GM12875 (cell line): Measurements from ENCODE around the gene ARMC8.

Experiments
- H3K4me3 ChIP-seq: one replicate; pipeline ENCODE4 v1.5.1; 2011; ENCODE audit warnings: low read depth, low read length, control low read depth
- TF ChIP-seq, protein P1 (sequence below): IDR thresholded peaks from 2 replicates; pipeline ENCODE4 v1.5.1; 2011; ENCODE audit warnings: low read depth, mild to moderate bottlenecking, control low read depth, inconsistent platforms, low read length, moderate library complexity, borderline replicate concordance; ENCODE audit not compliant: insufficient read depth

The ARMC8 gene

DNA sequence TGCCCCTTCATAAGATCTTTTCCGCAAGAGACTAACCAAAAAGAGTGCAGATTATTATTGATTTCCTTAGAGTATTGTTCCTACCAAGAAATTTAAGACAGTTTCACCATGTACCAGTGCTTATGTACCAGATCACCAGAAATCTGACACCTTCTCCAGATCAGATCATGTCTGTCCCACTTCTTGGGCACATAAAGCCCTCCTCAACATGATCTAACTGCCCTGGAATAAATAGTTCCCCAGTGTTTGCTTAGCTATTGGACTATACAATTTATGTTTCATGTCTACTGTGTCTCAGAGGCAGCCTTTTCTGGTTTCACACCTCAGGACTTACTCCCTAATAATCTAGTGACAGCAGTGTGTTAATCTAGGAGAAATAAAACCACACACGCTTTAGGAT, 95.7 kb downstream of the ARMC8 start:
- H3K4me3 ChIP-seq = no peak overlapping the region
- TF ChIP-seq, protein P1, sequence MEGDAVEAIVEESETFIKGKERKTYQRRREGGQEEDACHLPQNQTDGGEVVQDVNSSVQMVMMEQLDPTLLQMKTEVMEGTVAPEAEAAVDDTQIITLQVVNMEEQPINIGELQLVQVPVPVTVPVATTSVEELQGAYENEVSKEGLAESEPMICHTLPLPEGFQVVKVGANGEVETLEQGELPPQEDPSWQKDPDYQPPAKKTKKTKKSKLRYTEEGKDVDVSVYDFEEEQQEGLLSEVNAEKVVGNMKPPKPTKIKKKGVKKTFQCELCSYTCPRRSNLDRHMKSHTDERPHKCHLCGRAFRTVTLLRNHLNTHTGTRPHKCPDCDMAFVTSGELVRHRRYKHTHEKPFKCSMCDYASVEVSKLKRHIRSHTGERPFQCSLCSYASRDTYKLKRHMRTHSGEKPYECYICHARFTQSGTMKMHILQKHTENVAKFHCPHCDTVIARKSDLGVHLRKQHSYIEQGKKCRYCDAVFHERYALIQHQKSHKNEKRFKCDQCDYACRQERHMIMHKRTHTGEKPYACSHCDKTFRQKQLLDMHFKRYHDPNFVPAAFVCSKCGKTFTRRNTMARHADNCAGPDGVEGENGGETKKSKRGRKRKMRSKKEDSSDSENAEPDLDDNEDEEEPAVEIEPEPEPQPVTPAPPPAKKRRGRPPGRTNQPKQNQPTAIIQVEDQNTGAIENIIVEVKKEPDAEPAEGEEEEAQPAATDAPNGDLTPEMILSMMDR = no peak

- TF ChIP-seq, protein P1 = no peak
- no peak overlapping the region for H3K4me3 ChIP-seq
Measured at GRCh38 chr3:138284079-138284478, 97.0 kb downstream of the ARMC8 start.

DNA sequence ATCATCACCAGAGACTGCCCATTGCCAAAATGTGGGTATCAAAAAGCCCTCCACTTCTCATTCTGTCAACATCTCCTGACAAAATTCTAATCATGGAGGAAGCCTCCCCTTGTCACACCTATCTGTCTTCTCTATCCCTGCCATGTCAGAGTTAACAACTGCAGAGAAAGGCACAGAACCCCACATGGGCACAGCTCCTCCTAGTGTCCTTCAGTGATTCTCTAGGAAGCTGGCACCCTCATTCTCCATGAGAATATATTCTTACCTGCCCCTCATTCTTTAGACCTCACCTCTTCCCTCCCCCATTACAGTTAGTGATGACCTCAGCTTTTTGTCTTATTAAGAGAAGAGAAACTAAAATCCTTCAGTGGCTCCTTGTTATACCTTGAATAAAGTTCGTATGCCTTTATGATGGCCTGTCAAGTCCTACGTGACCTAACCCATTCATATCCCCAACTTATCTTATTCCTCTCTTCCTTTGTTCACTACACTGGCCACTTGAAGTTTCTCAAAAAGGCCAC, 97.9 kb downstream of the ARMC8 start:
- TF ChIP-seq, protein P1 = no peak
- H3K4me3 ChIP-seq = no peak overlapping the region

DNA sequence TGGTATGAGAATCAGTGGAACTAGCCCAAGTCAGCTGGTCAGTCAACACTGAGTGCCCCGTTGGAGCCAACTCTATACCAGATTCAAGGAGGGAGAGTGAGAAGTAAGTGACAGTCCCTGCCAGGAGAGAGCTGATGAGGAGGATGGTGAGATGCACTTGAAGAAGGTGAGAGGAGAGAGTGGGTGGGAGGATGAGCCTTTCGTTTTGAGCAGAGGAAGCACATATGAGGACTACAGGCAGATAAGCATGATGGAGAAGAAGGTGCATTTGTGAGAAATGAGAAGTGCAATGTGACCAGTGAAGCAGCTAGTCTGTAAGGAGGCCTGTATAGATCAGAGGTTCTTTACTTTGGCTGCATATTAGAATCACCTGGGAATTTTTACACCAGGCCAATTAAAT, 102.2 kb downstream of the ARMC8 start:
- TF ChIP-seq, protein P1 = no peak

GRCh38 chr3:138289701-138290100, 102.6 kb downstream of the ARMC8 start:
- no peak overlapping the region for H3K4me3 ChIP-seq
- TF ChIP-seq, protein P1 = no peak

More for the DNA sequence above, 102.2 kb downstream of the ARMC8 start:
- H3K4me3 ChIP-seq = no peak overlapping the region

DNA sequence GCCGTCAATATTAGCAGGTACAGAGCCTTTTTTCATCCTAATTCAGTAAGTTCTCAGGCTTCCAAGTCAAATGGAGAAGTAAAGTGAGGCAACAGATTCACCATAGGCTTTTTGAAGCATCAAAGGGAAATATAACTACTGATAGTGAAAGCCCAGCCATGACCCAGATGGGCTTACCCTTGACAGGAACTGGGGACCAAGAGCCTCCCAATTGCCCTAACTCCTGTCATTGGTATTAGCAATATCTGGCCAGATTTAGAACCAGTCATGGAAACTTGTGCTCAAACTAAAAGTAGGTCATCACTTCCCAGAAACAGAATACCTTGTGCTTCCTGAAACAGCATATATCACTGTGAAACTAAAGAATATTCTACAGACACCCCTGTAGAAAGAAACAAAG, 109.5 kb downstream of the ARMC8 start:
- TF ChIP-seq, protein P1 = no peak
- no peak overlapping the region for H3K4me3 ChIP-seq

- TF ChIP-seq, protein P1 = no peak
Measured at GRCh38 chr3:138297059-138297607, 110.0 kb downstream of the ARMC8 start.

More at GRCh38 chr3:138297059-138297607, 110.0 kb downstream of the ARMC8 start:
- no peak overlapping the region for H3K4me3 ChIP-seq
